Mesodermal cell (in vitro differentiated cells): ENCODE results near the gene ZFP1. TPM values are rescaled to one million over a fixed set of nuclear protein-coding genes. Genes with fewer than 3 reads are reported as not detected.

Source experiments
- H3K27ac ChIP-seq: 2 replicates; pipeline ENCODE4 v1.7.0; 2013; ENCODE audit warnings: mild to moderate bottlenecking, low read depth, low read length, moderate library complexity; ENCODE audit not compliant: severe bottlenecking
- H3K36me3 ChIP-seq: 2 replicates; pipeline ENCODE4 v1.7.1; 2013; ENCODE audit warnings: mild to moderate bottlenecking, low read length, moderate library complexity; ENCODE audit not compliant: control insufficient read depth, insufficient read depth
- H3K4me1 ChIP-seq: one replicate; pipeline ENCODE4 v1.7.1; 2013; ENCODE audit warnings: mild to moderate bottlenecking, low read length; ENCODE audit not compliant: insufficient read depth, control insufficient read depth, poor library complexity, severe bottlenecking
- H3K4me3 ChIP-seq: 2 replicates; pipeline ENCODE4 v1.7.0; 2013; ENCODE audit warnings: low read length, control low read depth, mild to moderate bottlenecking; ENCODE audit not compliant: insufficient read depth, poor library complexity, severe bottlenecking; ENCODE audit errors: extremely low read depth
- H3K9me3 ChIP-seq: 2 replicates; pipeline ENCODE4 v1.7.1; 2013; ENCODE audit warnings: mild to moderate bottlenecking, low read length, moderate library complexity; ENCODE audit not compliant: control insufficient read depth
- WGBS, 2 experiments: methylation state at CpG; one replicate each; pipeline ENCODE4 v1.1.5; 2013; ENCODE audit warnings: missing lambda C conversion rate in 2 of 2; ENCODE audit not compliant: insufficient coverage in 2 of 2; 5-methylcytosine and 5-hydroxymethylcytosine counted together
- polyA plus RNA-seq, 2 experiments: library from polyadenylated mRNA; stranded (reverse); fragments of 50-300 nt; gene quantifications; one replicate each; pipeline ENCODE4 v1.2.3, GENCODE V29; 2013

Gene ZFP1
- 15.5 TPM for polyA plus RNA-seq (2013, experiment 1 of 2)
- polyA plus RNA-seq (2013, experiment 2 of 2) = 17.0 TPM

- Histone ChIP-seq H3K36me3 (peaks cover 27% of the 10 kb centered on the region), H3K9me3 (peaks cover 39% of the 10 kb centered on the region), H3K4me1 (no peaks in the 10 kb centered on the region), H3K27ac (peak within 1 kb of the TSS; percentile 94), H3K4me3 (peak within 1 kb of the TSS; percentile 86)
- 0 to 1% methylated on average over 65 to 74 of the region's 93 CpGs for WGBS, 2 experiments
Observed at GRCh38 chr16:75148311-75149195, at the start of gene ZFP1. Gene ZFP1, plus strand, starts transcription at chr16:75148524. Its CDS starts 4,428 bp downstream, at chr16:75152952.

- Histone ChIP-seq H3K36me3 (peaks cover 28% of the 10 kb centered on the region), H3K4me3 (no peak overlapping the region), H3K9me3 (no peaks in the 10 kb centered on the region), H3K4me1 (peaks cover 16% of the 10 kb centered on the region), H3K27ac (peak overlapping the region; percentile 29)
- 72 to 82% methylated on average over 5 to 6 of the region's 8 CpGs for WGBS, 2 experiments
Observed at GRCh38 chr16:75099075-75099667, 49.2 kb upstream of the ZFP1 start.

- peaks cover 20% of the 10 kb centered on the region for H3K4me1 ChIP-seq
- H3K4me3 ChIP-seq = no peak overlapping the region
- WGBS, 2 experiments = 66 to 81% methylated on average over 11 to 12 of the region's 16 CpGs
- H3K36me3 ChIP-seq = peaks cover 27% of the 10 kb centered on the region
- no peak overlapping the region for H3K27ac ChIP-seq
- H3K9me3 ChIP-seq = no peaks in the 10 kb centered on the region
Observed at GRCh38 chr16:75099738-75100602, 48.4 kb upstream of the ZFP1 start.

GRCh38 chr16:75100603-75100990 lies 47.7 kb upstream of the ZFP1 start:
- H3K9me3 ChIP-seq = no peaks in the 10 kb centered on the region
- 91% methylated on average over 3 of the region's 3 CpGs for WGBS, 2 experiments
- H3K27ac ChIP-seq = no peak overlapping the region
- H3K4me3 ChIP-seq = no peak overlapping the region
- peaks cover 26% of the 10 kb centered on the region for H3K4me1 ChIP-seq
- H3K36me3 ChIP-seq = peaks cover 21% of the 10 kb centered on the region

- H3K27ac ChIP-seq = no peak overlapping the region
- H3K4me3 ChIP-seq = no peak overlapping the region
- peaks cover 37% of the 10 kb centered on the region for H3K4me1 ChIP-seq
- H3K9me3 ChIP-seq = no peaks in the 10 kb centered on the region
- 93 to 100% methylated on average over 1 to 3 of the region's 3 CpGs for WGBS, 2 experiments
- peaks cover 26% of the 10 kb centered on the region for H3K36me3 ChIP-seq
Observed at GRCh38 chr16:75101635-75102034, 46.7 kb upstream of the ZFP1 start.

GRCh38 chr16:75102595-75102994 lies 45.7 kb upstream of the ZFP1 start:
- H3K4me3 ChIP-seq = no peak overlapping the region
- peaks cover 37% of the 10 kb centered on the region for H3K4me1 ChIP-seq
- H3K9me3 ChIP-seq = no peaks in the 10 kb centered on the region
- peaks cover 36% of the 10 kb centered on the region for H3K36me3 ChIP-seq
- no peak overlapping the region for H3K27ac ChIP-seq
- WGBS, 2 experiments = 92 to 98% methylated on average over 8 to 9 of the region's 9 CpGs

GRCh38 chr16:75103994-75104393 lies 44.3 kb upstream of the ZFP1 start:
- no peaks in the 10 kb centered on the region for H3K9me3 ChIP-seq

GRCh38 chr16:75104836-75105235 lies 43.5 kb upstream of the ZFP1 start:
- 94 to 98% methylated on average over 8 to 10 of the region's 11 CpGs for WGBS, 2 experiments
- H3K9me3 ChIP-seq = no peaks in the 10 kb centered on the region
- no peak overlapping the region for H3K4me3 ChIP-seq

More at GRCh38 chr16:75103994-75104393, 44.3 kb upstream of the ZFP1 start:
- H3K4me1 ChIP-seq = peaks cover 40% of the 10 kb centered on the region
- H3K4me3 ChIP-seq = no peak overlapping the region
- 97 to 100% methylated on average over 3 to 4 of the region's 5 CpGs for WGBS, 2 experiments
- peaks cover 34% of the 10 kb centered on the region for H3K36me3 ChIP-seq
- H3K27ac ChIP-seq = no peak overlapping the region

GRCh38 chr16:75105306-75106061 lies 42.8 kb upstream of the ZFP1 start:
- 92 to 94% methylated on average over 8 to 10 of the region's 10 CpGs for WGBS, 2 experiments
- H3K4me1 ChIP-seq = peaks cover 40% of the 10 kb centered on the region
- no peaks in the 10 kb centered on the region for H3K9me3 ChIP-seq
- no peak overlapping the region for H3K4me3 ChIP-seq
- H3K36me3 ChIP-seq = peaks cover 34% of the 10 kb centered on the region
- H3K27ac ChIP-seq = peak overlapping the region; percentile 59

More at GRCh38 chr16:75104836-75105235, 43.5 kb upstream of the ZFP1 start:
- peaks cover 40% of the 10 kb centered on the region for H3K4me1 ChIP-seq
- peak overlapping the region; percentile 59 for H3K27ac ChIP-seq
- H3K36me3 ChIP-seq = peaks cover 34% of the 10 kb centered on the region
